HCEC 1CT (cell line): ENCODE results near the gene SCD5.
A peak's percentile ranks its signal among the peaks of the same experiment; 100 is the strongest.

Source experiments
- DNase-seq: peaks from one replicate; pipeline ENCODE4 v3.0.0-alpha.2; 2017

SCD5 gene

DNA sequence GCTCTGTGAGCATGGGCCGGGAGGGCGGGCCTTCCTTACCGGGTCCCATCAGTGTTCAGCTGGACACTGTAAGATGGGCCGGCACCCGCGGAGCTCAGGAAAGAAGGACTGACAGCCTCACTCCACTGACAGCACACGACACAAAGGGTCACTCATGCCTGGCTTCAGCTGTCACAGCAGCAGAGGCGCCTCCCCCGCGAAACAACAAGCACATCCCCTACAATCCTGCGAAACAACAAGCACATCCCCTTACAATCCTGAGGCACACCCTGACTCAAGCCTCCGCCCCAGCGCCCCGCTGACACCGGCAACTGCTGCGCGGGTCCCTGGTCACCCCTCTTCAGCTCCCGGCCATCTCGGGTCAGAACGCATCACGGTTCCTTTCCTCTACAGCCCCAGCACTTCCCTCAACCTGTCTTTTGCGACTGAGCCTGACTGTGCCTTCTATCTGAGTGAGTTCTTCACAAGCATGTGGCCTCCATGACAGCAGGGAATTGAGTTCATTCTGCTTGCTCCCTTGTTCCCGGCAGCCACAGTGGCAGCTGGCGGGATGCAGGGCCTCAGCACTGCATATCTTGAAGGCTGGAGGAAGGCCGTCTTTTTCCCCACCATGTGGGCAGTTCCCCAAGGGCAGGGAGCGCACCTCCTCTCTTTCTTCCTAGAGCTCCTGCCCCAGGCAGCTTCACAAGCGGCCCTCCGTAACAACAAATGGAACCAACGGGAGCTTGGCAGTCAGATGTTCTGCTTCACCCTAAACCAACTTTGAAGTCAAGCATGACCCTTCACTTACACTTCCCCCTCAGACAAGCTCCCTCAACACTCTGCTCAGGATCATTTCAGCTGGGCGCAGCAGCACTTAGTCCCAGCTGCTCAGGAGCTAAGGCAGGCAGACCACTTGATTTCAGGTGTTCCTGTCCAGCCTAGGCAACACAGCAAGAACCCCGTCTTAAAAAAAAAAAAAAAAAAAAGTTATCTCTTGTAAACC is 39.6 kb downstream of the SCD5 start:
- no peak for DNase-seq

DNA sequence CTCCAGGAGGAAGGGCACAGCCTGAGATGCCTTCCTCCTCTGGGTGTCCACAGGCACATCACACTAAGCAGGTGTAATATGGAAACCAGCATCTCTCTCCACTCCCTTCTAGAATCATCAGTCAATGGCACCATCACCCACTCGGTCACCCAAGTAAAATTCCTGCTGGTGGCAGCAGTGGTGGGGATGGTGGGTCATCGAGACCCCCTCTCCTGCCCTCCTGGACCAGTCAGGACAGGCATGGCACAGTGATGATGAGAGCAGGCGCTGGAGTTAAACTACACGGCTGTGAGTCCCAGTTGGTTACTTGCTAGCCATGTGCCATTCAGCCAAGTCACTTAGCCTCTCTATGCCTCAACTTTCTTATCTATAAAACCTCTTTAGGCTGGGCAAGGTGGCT is 42.5 kb downstream of the SCD5 start:
- no peak for DNase-seq

DNA sequence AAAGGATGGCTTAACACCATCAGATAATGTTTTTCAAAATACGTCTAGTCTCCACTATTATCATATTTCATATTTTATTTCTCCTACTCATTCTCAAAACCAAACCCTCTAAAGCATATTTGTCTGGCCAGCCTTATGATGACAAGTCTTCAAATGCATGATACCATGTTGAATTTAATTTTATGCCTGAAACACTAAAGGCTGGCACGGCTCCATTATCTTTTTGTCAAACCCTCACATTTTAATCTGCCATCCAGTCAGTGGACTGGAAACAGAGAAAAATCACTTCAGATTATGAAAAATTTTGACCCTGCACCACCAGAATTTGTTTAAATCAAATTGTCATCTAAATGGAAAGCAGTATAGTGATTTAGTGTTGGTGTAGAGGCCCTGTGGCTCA is 42.9 kb downstream of the SCD5 start:
- DNase-seq: no peak

DNA sequence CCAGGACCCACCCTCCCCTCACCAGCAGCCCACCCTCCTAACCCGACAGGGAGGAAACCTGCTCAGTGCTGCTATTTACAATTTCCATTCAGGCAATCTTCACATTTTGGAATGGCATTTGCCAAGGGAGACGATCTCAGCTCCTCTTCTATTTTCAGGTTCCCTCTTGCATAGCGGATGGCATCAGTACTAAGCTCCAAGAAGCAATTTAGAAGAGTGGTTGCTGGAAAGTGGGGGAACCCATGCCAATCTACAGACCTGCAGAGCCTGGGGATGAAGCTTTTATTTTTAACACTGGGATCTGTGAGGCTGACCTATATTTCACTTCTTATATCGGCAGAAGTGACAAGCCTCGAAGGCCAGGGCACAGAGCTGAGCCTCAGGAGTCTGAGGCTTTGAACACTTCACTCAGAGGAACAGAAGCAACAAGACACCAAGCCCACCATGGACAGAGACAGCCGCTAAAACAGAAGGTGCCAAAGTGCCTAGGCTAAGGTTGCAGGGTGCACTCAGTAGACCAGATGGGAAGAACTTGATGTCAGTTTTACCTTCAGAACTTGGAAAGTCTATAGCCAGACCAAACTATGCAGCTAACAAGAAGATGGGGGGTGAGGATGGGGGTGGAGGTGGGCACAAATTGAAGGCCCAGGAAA is 44.0 kb downstream of the SCD5 start:
- no peak for DNase-seq

DNA sequence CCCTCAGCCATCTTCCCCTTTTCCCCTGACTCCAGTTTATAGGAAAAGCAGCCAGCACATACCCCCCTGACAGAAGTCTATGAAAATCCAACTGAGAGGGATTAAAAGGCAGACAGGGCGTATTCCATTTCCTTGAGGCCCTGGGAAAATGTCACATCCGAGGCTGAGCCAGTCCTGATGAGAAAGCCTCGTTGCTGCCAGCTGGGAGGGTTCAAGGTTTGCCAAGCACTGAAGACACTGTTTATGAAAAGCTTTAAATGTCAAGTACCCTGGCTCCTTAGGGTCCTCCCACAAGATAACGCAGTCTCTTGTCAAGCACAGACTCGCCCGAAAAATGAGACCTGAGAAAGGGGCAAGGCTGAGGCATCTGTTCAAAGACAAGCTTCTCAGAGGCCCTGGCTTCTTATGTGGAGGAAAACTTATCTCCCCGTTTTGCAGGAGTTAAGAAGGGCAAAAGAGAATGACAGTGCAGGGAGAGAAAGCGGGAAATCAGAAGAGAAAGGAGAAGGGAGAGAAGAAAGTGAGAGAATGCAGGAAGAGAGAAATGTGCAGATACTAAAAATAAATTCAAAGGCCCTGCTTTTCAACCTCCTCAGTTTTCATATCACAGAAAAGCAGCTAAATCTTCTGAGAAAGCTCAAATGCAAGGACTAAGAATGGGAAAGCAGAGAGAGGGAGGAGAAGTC is 44.7 kb downstream of the SCD5 start:
- no peak for DNase-seq

DNA sequence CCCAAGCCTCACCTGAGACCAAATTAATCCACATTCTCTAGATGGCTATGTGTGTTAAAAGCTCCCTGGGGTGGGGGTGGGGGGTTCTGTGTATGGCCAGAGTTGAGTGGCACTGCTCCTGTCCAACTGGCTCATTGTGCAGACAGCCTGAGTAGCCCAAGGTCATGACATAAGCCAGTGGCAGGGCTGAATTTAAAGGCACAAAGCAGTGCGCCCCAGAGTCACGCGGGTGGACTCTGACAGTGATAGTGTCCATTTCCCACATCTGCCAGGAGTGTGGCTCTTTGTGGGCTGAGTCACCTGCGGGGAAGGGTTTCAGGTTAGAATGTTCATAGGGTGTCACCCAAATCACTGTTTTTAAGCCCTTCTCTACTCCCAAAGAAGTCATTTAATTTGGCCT is 45.4 kb downstream of the SCD5 start:
- no peak for DNase-seq

DNA sequence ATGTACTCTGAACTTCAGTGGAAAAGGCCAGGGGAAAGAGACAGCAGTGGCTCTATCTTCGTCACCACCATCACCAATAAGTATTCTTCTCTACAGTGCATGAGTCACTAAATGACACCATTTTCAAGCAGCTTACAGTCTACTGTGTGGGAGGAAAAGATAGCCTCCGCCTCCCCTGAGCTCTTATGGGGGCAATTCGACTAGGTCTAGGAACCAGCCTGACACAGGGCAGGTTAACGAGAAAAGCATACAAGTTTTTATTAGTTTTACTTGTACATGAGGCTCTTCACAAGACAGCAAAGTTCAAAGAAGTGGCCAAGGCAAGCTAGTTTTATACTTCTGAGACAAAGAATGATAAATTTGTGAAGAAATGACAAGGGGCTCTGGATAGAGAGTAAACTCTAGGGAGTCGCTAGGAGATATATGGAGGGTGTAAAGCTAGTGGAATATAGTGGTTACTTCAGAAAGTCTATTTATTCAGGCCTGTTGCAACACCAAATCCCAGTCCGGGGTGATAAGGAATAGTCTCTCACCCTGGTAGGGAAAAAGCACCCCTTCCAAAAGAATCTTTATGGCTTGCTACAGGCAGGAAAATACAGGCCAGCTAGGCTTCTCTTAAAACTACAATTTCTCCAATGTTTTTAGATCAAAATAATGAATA is 49.7 kb downstream of the SCD5 start:
- no peak for DNase-seq

DNA sequence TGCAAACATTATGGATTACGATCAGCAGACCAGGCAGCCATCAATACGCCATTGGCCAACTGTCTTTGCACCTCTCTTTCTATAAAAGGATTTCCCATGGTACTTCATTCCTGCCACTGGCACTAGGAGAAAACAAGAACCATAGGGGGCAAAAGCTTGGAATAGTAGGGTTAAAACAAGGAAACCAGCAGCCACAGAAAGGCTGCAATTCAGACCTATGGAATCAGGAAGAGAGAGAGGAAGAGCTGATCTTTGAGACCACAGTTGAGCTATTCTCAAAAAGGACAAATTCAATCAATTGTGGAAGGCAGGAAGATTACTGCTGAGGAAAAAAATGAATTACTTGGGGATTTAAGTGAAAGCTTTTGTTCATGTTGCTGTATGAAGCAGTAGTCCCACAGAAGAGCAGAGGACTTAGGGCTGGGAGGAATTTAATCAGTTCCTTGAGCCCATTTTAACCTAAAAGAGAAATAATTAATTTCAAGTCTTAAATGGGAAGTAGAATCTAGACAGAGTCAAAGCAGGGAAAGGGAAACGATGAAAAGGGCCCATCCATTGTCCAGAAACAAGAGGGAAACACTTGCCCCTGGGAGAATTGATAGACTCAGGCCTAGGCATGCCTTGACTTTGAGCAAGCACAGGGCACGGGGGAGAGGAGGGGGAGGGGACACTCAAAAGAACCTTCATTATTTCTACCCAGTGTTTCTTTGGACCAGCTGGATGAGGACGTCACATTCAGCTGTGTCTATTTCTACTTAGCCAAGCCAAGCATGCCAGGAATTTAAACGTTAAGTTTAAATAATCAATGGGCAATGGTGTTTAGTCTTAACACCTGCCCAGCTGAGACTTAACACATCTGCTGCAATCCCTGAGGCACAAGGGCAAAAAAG is 50.7 kb downstream of the SCD5 start:
- no peak for DNase-seq

DNA sequence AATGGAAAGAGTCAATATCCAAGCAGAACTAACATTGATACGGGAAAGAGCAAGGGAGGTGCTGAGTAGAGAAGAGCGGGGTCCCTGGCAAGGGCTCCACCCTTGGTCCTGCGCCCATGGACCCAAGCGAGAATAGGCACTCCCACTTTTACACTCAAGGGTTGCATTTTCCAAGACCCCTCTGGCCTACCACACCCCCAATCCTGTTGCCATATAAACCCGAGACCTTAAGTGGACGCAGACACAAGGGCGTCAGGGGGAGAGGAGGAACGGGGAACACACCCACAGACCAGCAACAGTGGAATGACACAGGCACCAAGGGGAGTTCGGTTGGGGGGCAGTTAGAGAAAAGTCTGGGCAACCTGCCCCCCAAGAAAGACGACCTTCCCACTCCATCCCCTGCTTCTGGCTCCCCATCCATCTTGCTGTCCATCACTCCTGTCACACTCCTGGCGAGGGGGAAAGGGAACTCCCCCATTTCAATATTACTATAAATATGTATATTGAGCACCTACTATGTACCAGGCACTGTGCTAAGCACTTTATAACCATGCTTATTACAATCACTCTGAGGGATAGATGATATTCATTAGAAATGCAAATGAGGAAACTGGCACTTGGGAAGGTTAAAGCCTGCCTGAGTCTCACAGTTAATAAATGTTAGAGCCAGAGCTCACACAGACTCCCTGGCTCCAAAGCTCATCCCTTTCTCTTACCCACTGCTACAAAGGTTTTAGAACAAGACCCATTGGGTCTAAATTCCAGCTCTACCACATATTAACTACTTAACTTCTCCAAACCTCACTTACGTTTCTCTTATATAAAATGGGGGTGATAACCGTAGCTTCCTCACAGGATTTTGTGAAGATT is 51.7 kb downstream of the SCD5 start:
- DNase-seq: no peak

DNA sequence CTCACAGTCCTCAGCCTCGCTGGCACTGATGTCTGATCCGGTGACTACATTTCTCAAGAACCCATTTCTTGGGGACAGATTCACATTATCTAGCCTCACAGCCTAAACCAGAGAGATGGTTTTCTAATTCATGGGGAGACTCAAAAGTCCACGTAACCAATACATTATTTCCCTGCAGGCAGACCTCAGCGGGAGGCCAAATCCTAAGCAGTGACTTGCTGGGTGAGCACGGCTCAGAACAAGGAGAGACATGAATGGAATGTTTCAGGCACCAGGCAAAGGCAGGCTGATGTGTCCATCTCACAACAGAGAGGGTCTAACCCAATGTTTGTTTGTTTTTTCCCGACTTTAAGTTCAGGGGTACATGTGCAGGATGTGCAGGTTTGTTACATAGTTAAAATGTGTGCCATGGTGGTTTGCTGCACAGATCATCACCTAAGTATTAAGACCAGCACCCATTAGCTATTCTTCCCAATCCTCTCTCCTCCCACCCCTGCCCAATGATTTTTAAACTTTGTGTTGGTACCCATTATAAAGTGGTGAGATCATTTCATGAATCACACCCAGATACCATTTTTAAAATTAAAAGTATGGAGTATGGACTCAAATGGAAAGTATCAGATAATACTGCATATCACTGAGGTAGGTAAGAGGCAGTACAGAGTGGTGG is 53.3 kb downstream of the SCD5 start:
- DNase-seq: no peak

DNA sequence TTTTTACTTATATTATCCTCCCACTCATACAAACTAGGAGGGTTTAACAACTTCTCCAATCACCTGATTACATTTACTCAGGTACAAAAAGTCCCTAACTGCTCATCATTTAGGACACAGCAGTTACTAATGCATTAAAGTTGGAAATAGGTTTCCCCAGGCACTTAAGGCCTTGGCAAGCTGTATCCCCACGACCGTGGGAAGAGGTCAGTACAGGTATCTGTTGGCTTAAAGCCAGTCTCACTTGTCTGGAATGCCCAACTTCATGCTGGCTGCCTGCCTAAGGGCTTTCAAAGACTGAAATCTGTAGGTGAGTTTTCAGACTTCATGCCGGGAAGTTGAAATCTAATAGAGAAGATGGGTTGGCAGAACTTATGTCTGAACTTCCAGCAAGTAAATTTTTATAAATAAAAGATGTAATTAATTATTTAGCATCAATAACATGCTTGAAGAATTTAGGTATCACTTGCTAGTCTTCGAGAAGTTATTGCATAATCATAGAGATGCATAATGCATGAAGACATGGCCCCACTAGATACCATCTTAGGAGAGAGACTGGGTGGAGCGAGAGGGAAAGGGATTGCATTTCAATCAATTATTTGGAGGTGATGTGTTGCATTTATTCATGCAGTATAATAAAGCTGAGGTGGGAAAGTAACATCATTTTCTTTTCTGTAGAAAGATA is 54.2 kb downstream of the SCD5 start:
- DNase-seq: no peak

DNA sequence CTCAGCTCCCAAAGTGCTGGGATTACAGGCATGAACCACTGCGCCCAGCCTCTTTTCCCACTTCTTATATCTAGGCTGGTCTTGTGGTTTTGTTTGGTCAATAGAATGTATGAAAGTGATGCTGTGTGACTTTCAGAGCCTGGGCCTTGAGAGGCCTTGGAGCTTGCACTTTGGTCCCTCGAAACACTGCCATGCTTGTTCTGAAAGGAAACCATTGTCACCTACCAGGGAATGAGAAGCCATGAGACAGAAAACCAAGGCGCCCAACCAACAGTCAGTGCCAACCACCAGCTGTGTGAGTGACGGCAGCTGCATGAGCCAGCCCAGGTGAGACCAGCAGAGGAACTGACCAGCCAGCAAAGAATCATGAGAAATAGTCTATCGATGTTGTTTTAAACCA is 57.4 kb downstream of the SCD5 start:
- DNase-seq: no peak

DNA sequence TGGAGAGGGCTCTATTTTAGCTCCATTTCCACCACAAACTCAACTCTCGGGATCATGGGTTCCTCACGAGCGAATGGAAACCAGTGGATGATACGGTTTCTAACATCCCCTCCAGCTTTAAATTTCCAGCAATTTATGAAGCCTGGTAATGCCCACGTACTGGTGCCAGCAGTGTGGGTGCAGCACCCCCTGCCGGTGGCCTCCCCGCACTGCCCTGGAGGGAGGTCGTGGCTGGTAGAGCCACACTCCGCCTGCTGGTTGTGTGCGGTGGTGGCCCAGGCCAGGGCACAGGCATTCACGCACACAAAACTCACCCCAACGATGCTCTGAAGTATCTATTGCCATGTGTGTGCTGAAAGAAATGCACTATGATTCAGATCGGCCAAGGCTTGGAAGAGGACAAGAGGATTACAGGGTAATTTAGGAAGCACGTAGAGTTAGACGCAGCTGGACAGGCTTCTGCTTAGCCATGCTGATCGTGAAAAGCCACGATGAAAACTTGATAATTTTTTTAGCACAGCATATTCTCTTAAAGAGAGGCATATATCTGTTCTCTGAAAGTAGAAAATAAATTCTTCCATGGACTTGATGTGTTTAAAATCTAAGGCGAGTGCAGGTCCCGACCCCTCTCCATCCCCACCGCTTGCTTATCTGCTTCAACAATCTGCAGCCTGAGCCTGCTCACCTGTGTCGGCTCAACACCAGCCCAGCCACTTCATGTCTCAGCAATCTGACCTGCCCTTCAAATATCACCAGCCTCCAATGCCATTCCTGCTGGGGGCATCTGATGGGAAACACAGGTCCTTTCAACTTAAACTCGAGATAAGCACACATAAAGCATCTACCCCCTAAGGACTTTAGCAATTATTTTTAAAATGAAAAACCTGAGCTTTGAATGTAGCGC is 59.1 kb downstream of the SCD5 start:
- no peak for DNase-seq

DNA sequence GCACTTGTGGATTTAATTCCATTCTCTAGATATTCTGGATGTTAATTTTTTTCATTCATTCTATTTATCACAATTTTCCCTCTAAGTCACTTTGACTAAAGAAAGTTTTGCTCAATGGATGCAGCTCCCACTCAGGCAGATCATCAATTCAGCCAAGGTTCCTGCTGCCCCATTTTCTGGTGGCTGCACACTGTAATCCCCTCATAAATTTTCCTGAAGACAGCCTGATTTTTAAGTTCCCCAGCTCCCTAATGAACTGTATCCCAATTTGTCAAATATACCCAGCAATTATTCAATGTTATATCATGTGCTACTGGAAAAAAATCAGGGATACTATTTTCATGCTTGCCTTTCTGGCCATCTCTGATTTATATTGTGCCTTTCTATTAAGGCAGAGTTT is 61.2 kb downstream of the SCD5 start:
- no peak for DNase-seq

DNA sequence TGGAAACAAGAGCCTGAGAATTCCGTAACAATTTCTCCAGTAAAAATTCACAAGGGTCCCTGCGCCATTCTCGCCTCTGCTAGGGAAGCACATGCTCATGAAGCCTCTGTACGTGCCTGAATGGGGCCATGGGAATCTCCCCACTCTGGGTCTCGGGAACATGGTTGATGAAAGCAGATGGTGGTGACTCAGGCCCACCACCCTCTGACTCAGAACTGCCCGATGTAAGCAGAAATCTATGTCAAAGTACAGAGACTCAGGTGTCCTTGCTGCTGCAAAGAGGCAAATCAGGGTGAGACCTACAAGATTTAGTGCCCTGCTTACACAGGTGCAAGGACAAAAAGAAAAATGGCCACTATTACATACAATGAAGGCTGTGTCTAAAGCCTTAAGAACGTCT is 65.0 kb downstream of the SCD5 start:
- DNase-seq: peak; percentile 65

DNA sequence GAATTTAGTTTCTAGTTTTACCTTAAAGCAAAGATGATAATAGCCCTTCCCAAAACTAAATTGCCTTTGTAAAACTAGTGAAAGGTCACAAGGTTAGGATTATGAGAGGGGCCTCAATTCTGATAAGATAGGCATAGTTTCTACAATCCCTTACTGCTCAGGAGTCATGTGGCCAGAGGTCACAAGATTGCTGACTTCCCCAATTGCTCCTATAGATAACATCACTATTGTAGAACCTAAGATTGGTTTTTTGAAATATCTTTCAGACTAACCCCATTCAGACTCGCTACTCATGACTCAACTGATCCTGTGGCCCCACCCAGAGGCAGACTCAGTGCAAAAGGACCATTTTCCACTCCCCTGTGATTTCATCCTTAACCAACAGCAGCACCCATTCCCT is 70.3 kb downstream of the SCD5 start:
- no peak for DNase-seq

DNA sequence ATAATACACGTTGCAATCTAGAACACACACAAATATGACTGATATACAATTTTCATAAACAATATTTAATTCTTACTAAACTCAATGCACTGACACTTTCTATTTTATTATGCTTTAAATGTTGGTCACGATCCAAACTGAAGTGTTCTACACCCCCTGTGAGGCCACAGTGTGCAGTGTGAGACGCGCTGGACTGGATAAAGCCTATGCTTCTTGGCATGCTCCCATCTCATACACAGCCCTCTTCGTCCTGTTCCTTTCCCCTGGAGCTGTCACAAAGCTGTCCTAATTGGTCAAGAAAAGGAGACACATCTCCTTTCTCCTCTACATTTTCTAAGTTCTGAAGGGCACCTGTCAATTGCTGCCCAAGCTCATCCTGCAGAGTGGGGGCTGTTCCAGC is 72.0 kb downstream of the SCD5 start:
- no peak for DNase-seq

DNA sequence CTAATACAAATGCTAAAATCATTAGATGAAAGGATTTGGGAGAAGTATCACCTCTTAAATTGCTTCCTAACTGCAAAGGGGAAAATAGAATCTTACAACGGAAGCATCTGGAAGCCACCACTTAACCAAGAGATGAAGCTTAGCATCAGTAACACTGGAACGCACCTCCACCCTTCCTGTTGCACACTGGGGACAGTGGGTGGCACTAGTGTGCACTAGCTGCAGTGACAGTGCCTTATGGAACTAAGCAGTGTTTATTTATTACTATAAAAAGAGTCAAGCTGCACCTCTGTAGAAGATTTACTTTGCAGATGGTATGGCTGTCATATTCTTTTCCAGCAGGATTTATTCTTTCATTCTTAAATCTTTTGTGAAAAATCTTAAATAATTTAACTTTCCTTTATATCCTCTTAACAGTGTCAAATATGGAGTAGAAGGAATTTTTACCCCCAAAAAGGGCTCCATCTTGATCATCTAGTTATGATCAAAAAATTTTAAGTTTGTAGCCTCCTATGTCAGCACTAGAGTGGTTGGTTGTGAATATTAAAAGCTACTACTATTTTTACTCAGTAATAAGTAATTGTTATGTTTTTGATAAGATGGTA is 76.7 kb downstream of the SCD5 start:
- DNase-seq: peak; percentile 6
